GM23338 (cell line): ENCODE data around the gene KRTAP5-4. TPM values are rescaled to one million over a fixed set of nuclear protein-coding genes. Genes with fewer than 3 reads are reported as not detected.

Experiments
- polyA plus RNA-seq: library from polyadenylated mRNA; unstranded; fragments of >200 nt; fragmentation: Nextera tagmentation; extraction: Ambion mirVana; gene quantifications from 2 replicates; pipeline ENCODE4 v1.2.1, GENCODE V29; 2016
- total RNA-seq: library from RNA; depleted of rRNA; stranded (reverse); fragments of >200 nt; shearing (Covaris generic); gene quantifications from 2 replicates; pipeline ENCODE4 v1.2.3, GENCODE V29; 2014; rRNA removed

The KRTAP5-4 gene
- total and polyA plus RNA-seq, 2 experiments from 2014 or later: not detected

Other genes with a start within 250 kb of the KRTAP5-4 start
- 15.0 and 20.3 TPM in 2 replicates for gene BRSK2, start 232.2 kb downstream of the KRTAP5-4 start, total RNA-seq
- gene BRSK2, start 232.2 kb downstream of the KRTAP5-4 start, polyA plus RNA-seq: 7.2 and 10.1 TPM in 2 replicates
- gene MOB2, start 135.4 kb downstream of the KRTAP5-4 start, total RNA-seq: 19.7 and 24.9 TPM in 2 replicates
- gene MOB2, start 135.4 kb downstream of the KRTAP5-4 start, polyA plus RNA-seq: 7.7 and 10.1 TPM in 2 replicates
- 1.1 and 3.3 TPM in 2 replicates for gene DUSP8, start 49.9 kb downstream of the KRTAP5-4 start, total RNA-seq
- gene DUSP8, start 49.9 kb downstream of the KRTAP5-4 start, polyA plus RNA-seq: 1.1 TPM in 2 replicates
- gene KRTAP5-1, start 36.9 kb downstream of the KRTAP5-4 start, total RNA-seq: not detected in 2 replicates
- gene KRTAP5-1, start 36.9 kb downstream of the KRTAP5-4 start, polyA plus RNA-seq: not detected in 2 replicates
- gene KRTAP5-2, start 23.8 kb downstream of the KRTAP5-4 start, total RNA-seq: not detected in 2 replicates
- gene KRTAP5-2, start 23.8 kb downstream of the KRTAP5-4 start, polyA plus RNA-seq: not detected in 2 replicates
- not detected in 2 replicates for gene KRTAP5-3, start 13.7 kb downstream of the KRTAP5-4 start, total RNA-seq
- not detected in 2 replicates for gene KRTAP5-3, start 13.7 kb downstream of the KRTAP5-4 start, polyA plus RNA-seq
- gene KRTAP5-5, start 7.6 kb upstream of the KRTAP5-4 start, total RNA-seq: not detected in 2 replicates
- not detected in 2 replicates for gene KRTAP5-5, start 7.6 kb upstream of the KRTAP5-4 start, polyA plus RNA-seq
- gene KRTAP5-6, start 75.1 kb upstream of the KRTAP5-4 start, total RNA-seq: not detected in 2 replicates
- not detected in 2 replicates for gene KRTAP5-6, start 75.1 kb upstream of the KRTAP5-4 start, polyA plus RNA-seq
- not detected in 2 replicates for gene IFITM10, start 128.5 kb upstream of the KRTAP5-4 start, total RNA-seq
- 0.06 TPM in 1 of 2 replicates, not detected in the other for gene IFITM10, start 128.5 kb upstream of the KRTAP5-4 start, polyA plus RNA-seq
- 198 and 251 TPM in 2 replicates for gene CTSD, start 141.8 kb upstream of the KRTAP5-4 start, total RNA-seq
- 67.1 and 73.6 TPM in 2 replicates for gene CTSD, start 141.8 kb upstream of the KRTAP5-4 start, polyA plus RNA-seq
- gene SYT8, start 212.9 kb upstream of the KRTAP5-4 start, total RNA-seq: not detected in 2 replicates
- not detected in 2 replicates for gene SYT8, start 212.9 kb upstream of the KRTAP5-4 start, polyA plus RNA-seq
- not detected in 2 replicates for gene TNNI2, start 216.8 kb upstream of the KRTAP5-4 start, total RNA-seq
- not detected in 2 replicates for gene TNNI2, start 216.8 kb upstream of the KRTAP5-4 start, polyA plus RNA-seq
- not detected in 2 replicates for gene LSP1, start 230.9 kb upstream of the KRTAP5-4 start, total RNA-seq
- 0.84 and 0.96 TPM in 2 replicates for gene LSP1, start 230.9 kb upstream of the KRTAP5-4 start, polyA plus RNA-seq